Vagina (tissue), 2 donors: ENCODE results near the gene SNX33. TPM values are rescaled to one million over a fixed set of nuclear protein-coding genes. Genes with fewer than 3 reads are reported as not detected.
A peak's percentile ranks its signal among the peaks of the same experiment; 100 is the strongest.
"Not testable (repeated sequence)": the region's sequence is repeated elsewhere in the genome, so short reads cannot be mapped to it uniquely, and the experiment has no call there.

Experiments used
- DNase-seq, 2 donors: peaks; one replicate each; pipeline ENCODE4 v3.0.0-alpha.2; 2017; ENCODE audit errors: extremely low spot score in 2 of 2
- H3K27ac ChIP-seq: fragments of 200-600 bp; sonication (generic); one replicate; pipeline ENCODE4 v1.5.1; 2019
- H3K27me3 ChIP-seq: fragments of 200-600 bp; sonication (generic); one replicate; pipeline ENCODE4 v1.5.1; 2019
- H3K36me3 ChIP-seq, 2 donors: fragments of 200-600 bp; sonication (generic); one replicate each; pipeline ENCODE4 v1.5.1; 2017 to 2019
- H3K4me1 ChIP-seq: fragments of 200-600 bp; sonication (generic); one replicate; pipeline ENCODE4 v1.5.1; 2019
- H3K4me3 ChIP-seq, 2 donors: fragments of 200-600 bp; sonication (generic); 1 replicate in 1 of 2; 2 replicates in 1 of 2; pipeline ENCODE4 v1.5.1; 2016 to 2019
- H3K9me3 ChIP-seq: fragments of 200-600 bp; sonication (generic); one replicate; pipeline ENCODE4 v1.5.1; 2019
- CTCF ChIP-seq, 3 experiments: fragments of 450-650 bp in 2 of 3; fragments of 200-600 bp in 1 of 3; sonication (generic) in 1 of 3; IDR thresholded peaks; one replicate each; pipeline ENCODE4 v1.5.1; 2017 to 2019; ENCODE audit warnings: antibody characterized with exemption in 3 of 3, mild to moderate bottlenecking in 2 of 3, moderate library complexity in 2 of 3
- POLR2A ChIP-seq, 2 donors: fragments of 450-650 bp; IDR thresholded peaks; one replicate each; pipeline ENCODE4 v1.6.1; 2017; ENCODE audit warnings: antibody characterized with exemption in 2 of 2, mild to moderate bottlenecking in 2 of 2, moderate library complexity in 2 of 2
- POLR2AphosphoS5 ChIP-seq, 2 donors: sonication (generic); formaldehyde crosslinking; IDR thresholded peaks; one replicate each; pipeline ENCODE4 v1.9.0; 2017; ENCODE audit warnings: antibody characterized with exemption in 2 of 2, mild to moderate bottlenecking in 2 of 2, low read depth in 1 of 2; ENCODE audit not compliant: insufficient read depth in 1 of 2
- intact Hi-C: fragments of 100-400 bp; cut with DNase I; formaldehyde crosslinking; loops from one replicate; pipeline ENCODE4 v1.15.1; 2023
- total RNA-seq: library from RNA; depleted of rRNA; stranded (reverse); fragments of >200 nt; gene quantifications from one replicate; pipeline ENCODE4 v1.2.3, GENCODE V29; 2016

Gene SNX33
- total RNA-seq, 1 donor from 2014 or later, result 23.6 TPM

- intact Hi-C loops, result no loop called here
- peaks cover 38% of the 10 kb centered on the region for H3K4me1 ChIP-seq
- H3K27ac ChIP-seq, result no peak overlapping the region
Measured at GRCh38 chr15:75622505-75622904, 25.2 kb upstream of the SNX33 start.

GRCh38 chr15:75625542-75626347 lies 22.0 kb upstream of the SNX33 start, which contains the start of gene SNUPN:
SNUPN (minus strand) TSS chr15:75625725; CDS start chr15:75621051, 4,674 bp downstream.
- peaks cover 27% of the 10 kb centered on the region for H3K4me1 ChIP-seq

More at GRCh38 chr15:75622505-75622904, 25.2 kb upstream of the SNX33 start:
- Histone ChIP-seq H3K9me3 (no peaks in the 10 kb centered on the region), H3K27me3 (no peaks in the 10 kb centered on the region), H3K4me3 (no peak overlapping the region), H3K36me3 (peaks cover 0 to 21% of the 10 kb centered on the region in 2 donors)
- TF ChIP-seq CTCF (IDR thresholded peaks at IDR 0.05), result no peak
- TF ChIP-seq POLR2AphosphoS5 (IDR thresholded peaks at IDR 0.05; ENCODE audit: insufficient read depth in 1 of 2, low read depth in 1 of 2), result no peak
- TF ChIP-seq POLR2A (IDR thresholded peaks at IDR 0.05), result no peak
- DNase-seq, result no peak

GRCh38 chr15:75631935-75632334 lies 15.8 kb upstream of the SNX33 start:
- H3K27ac ChIP-seq, result no peak overlapping the region
- intact Hi-C loops, result no loop called here

More at GRCh38 chr15:75625542-75626347, 22.0 kb upstream of the SNX33 start, which contains the start of gene SNUPN:
- TF ChIP-seq POLR2AphosphoS5 (IDR thresholded peaks at IDR 0.05; ENCODE audit: insufficient read depth in 1 of 2, low read depth in 1 of 2), result peak; percentile 87 to 91
- no peak for TF ChIP-seq CTCF (IDR thresholded peaks at IDR 0.05)
- Histone ChIP-seq H3K9me3 (no peaks in the 10 kb centered on the region), H3K4me3 (peak within 1 kb of the TSS; percentile 55 to 71), H3K36me3 (no peaks in the 10 kb centered on the region), H3K27me3 (no peaks in the 10 kb centered on the region), H3K27ac (peak within 1 kb of the TSS; percentile 96)
- intact Hi-C loops, result loop anchor here (5.0 kb wide), 1 partner anchor 173 kb away; the partner anchor contains the start of gene SIN3A
- DNase-seq, result no peak

GRCh38 chr15:75633922-75634321 lies 13.8 kb upstream of the SNX33 start:
- H3K9me3 ChIP-seq, intact Hi-C loops, DNase-seq, H3K27me3 ChIP-seq, H3K4me3 ChIP-seq, H3K36me3 ChIP-seq, H3K27ac ChIP-seq: not testable (repeated sequence)
- H3K4me1 ChIP-seq, result peaks cover 29% of the 10 kb centered on the region

More at GRCh38 chr15:75631935-75632334, 15.8 kb upstream of the SNX33 start:
- H3K27me3 ChIP-seq, result no peaks in the 10 kb centered on the region
- no peak overlapping the region for H3K4me3 ChIP-seq
- H3K4me1 ChIP-seq, result peaks cover 9% of the 10 kb centered on the region
- no peak for DNase-seq
- TF ChIP-seq POLR2A (IDR thresholded peaks at IDR 0.05) (no peak), CTCF (IDR thresholded peaks at IDR 0.05) (no peak), POLR2AphosphoS5 (IDR thresholded peaks at IDR 0.05; ENCODE audit: insufficient read depth in 1 of 2, low read depth in 1 of 2) (no peak)
- H3K9me3 ChIP-seq, result no peaks in the 10 kb centered on the region
- no peaks in the 10 kb centered on the region for H3K36me3 ChIP-seq

- H3K27ac ChIP-seq, result no peak overlapping the region
- no peak for DNase-seq
- no peaks in the 10 kb centered on the region for H3K9me3 ChIP-seq
- intact Hi-C loops, result loop anchor here (5.0 kb wide), 2 partner anchors 41 to 269 kb away; partner anchors contain the start of gene MAN2C1
- H3K36me3 ChIP-seq, result no peaks in the 10 kb centered on the region
- H3K4me1 ChIP-seq, result peaks cover 39% of the 10 kb centered on the region
- no peak for TF ChIP-seq POLR2A (IDR thresholded peaks at IDR 0.05)
- TF ChIP-seq CTCF (IDR thresholded peaks at IDR 0.05), result no peak
- TF ChIP-seq POLR2AphosphoS5 (IDR thresholded peaks at IDR 0.05; ENCODE audit: insufficient read depth in 1 of 2, low read depth in 1 of 2), result no peak
- H3K27me3 ChIP-seq, result no peaks in the 10 kb centered on the region
- no peak overlapping the region for H3K4me3 ChIP-seq
Measured at GRCh38 chr15:75636026-75636425, 11.7 kb upstream of the SNX33 start.
